ENCODE measurements around the gene KSR2. TPM values are rescaled to one million over a fixed set of nuclear protein-coding genes. Genes with fewer than 3 reads are reported as not detected.

The KSR2 gene
- total RNA-seq, 1 donor from 2014 or later = not detected

DNA sequence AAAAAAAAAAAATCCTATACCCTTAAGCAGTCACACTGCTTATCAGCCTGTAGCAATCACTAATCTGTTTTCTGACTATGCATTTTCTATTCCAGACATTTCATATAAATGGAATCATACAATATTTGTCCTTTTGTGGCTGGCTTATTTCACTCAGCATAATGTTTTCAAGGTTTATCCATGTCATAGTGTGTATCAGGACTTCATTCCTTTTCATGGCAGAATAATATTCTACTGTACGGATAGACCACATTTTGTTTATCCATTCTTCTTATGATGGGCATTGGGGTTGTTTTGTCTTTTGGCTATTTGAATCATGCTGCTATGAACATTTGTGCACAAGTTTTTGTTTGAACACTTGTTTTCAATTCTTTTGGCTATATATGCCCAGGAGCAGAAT is 8.6 kb upstream of the KSR2 start:
- Mint-ChIP-seq H3K4me1 (ENCODE audit: low read depth) (no peaks in the 10 kb centered on the region), H3K27me3 (ENCODE audit: low read depth) (peaks cover 25% of the 10 kb centered on the region), H3K36me3 (ENCODE audit: low read depth) (no peaks in the 10 kb centered on the region), H3K27ac (ENCODE audit: unreplicated experiment) (no peak overlapping the region), H3K9me3 (ENCODE audit: low read depth) (no peaks in the 10 kb centered on the region), H3K4me3 (ENCODE audit: unreplicated experiment) (no peak overlapping the region)
- TF ChIP-seq, protein P1, sequence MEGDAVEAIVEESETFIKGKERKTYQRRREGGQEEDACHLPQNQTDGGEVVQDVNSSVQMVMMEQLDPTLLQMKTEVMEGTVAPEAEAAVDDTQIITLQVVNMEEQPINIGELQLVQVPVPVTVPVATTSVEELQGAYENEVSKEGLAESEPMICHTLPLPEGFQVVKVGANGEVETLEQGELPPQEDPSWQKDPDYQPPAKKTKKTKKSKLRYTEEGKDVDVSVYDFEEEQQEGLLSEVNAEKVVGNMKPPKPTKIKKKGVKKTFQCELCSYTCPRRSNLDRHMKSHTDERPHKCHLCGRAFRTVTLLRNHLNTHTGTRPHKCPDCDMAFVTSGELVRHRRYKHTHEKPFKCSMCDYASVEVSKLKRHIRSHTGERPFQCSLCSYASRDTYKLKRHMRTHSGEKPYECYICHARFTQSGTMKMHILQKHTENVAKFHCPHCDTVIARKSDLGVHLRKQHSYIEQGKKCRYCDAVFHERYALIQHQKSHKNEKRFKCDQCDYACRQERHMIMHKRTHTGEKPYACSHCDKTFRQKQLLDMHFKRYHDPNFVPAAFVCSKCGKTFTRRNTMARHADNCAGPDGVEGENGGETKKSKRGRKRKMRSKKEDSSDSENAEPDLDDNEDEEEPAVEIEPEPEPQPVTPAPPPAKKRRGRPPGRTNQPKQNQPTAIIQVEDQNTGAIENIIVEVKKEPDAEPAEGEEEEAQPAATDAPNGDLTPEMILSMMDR (IDR thresholded peaks at IDR 0.05) = no peak
- DNase-seq (ENCODE audit: low spot score) = no peak

DNA sequence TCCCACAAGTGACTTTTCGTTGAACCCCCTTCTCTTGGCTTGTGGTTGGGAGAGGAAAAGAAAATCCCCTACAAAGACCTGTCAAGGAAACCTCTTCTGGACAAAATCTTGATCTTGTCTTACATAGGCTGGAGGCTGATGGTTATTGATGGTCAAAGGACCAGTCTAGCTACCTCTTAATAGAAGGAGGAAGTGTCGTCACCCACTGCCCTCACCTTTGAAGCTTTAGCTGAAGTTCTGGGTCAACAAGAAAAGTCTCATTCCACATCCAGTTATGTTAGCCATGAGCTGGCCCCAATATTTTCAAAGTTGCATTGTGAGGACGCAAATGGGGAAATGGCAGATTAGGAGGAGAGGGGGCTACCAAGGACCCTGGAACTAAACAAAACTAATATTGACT is 6.2 kb upstream of the KSR2 start:
- H3K4me3 Mint-ChIP-seq (ENCODE audit: unreplicated experiment) = no peak overlapping the region
- DNase-seq (ENCODE audit: low spot score) = no peak
- TF ChIP-seq, protein P1 (IDR thresholded peaks at IDR 0.05) = no peak
- peaks cover 4% of the 10 kb centered on the region for H3K36me3 Mint-ChIP-seq (ENCODE audit: low read depth)
- peaks cover 10% of the 10 kb centered on the region for H3K9me3 Mint-ChIP-seq (ENCODE audit: low read depth)
- H3K27ac Mint-ChIP-seq (ENCODE audit: unreplicated experiment) = no peak overlapping the region
- peaks cover 33% of the 10 kb centered on the region for H3K27me3 Mint-ChIP-seq (ENCODE audit: low read depth)
- no peaks in the 10 kb centered on the region for H3K4me1 Mint-ChIP-seq (ENCODE audit: low read depth)

DNA sequence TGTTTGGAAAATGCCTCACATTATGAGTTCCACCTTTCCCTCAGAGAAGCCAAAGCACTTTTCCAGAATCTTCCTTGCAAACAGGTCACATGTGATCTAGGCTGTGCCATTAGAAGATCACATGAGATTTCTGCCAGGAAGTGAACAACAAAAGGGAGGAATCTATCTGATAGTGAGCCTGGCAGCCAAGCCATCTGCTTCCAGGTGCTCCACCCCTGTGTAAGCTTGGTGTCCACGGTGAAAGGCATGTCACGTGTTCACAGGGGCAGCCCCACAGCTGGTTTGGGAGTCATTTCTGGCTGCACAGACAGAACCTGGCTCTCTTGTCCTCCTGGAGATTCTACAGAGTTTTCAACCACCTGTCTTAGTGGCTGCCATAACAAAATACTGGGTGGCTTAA is 3.5 kb upstream of the KSR2 start:
- peaks cover 44% of the 10 kb centered on the region for H3K27me3 Mint-ChIP-seq (ENCODE audit: low read depth)
- H3K36me3 Mint-ChIP-seq (ENCODE audit: low read depth) = peaks cover 4% of the 10 kb centered on the region
- H3K27ac Mint-ChIP-seq (ENCODE audit: unreplicated experiment) = no peak overlapping the region
- TF ChIP-seq, protein P1 (IDR thresholded peaks at IDR 0.05) = no peak
- peaks cover 10% of the 10 kb centered on the region for H3K4me1 Mint-ChIP-seq (ENCODE audit: low read depth)
- no peak overlapping the region for H3K4me3 Mint-ChIP-seq (ENCODE audit: unreplicated experiment)
- H3K9me3 Mint-ChIP-seq (ENCODE audit: low read depth) = peaks cover 10% of the 10 kb centered on the region
- no peak for DNase-seq (ENCODE audit: low spot score)

DNA sequence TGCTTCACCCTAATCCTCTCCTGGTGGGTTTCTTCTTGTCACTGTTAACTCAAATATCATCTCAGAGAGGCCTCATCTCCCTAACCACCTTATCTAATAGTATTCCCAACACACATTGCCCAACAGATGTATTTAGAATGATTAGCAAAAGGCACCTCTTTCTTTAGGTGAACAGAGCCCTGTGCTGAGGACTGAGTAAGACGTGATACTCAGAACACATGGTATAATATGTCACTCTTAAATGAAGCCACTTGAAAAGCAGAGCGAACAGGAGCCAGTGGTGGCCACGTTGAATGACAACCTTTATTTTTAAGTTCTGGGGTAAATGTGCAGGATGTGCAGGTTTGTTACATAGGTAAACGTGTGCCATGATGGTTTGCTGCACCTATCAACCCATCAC is 1.5 kb upstream of the KSR2 start:
- Mint-ChIP-seq H3K4me3 (ENCODE audit: unreplicated experiment) (no peak overlapping the region), H3K9me3 (ENCODE audit: low read depth) (peaks cover 10% of the 10 kb centered on the region), H3K27ac (ENCODE audit: unreplicated experiment) (no peak overlapping the region), H3K27me3 (ENCODE audit: low read depth) (peaks cover 61% of the 10 kb centered on the region), H3K36me3 (ENCODE audit: low read depth) (peaks cover 4% of the 10 kb centered on the region), H3K4me1 (ENCODE audit: low read depth) (peaks cover 10% of the 10 kb centered on the region)
- no peak for DNase-seq (ENCODE audit: low spot score)
- TF ChIP-seq, protein P1 (IDR thresholded peaks at IDR 0.05) = no peak

DNA sequence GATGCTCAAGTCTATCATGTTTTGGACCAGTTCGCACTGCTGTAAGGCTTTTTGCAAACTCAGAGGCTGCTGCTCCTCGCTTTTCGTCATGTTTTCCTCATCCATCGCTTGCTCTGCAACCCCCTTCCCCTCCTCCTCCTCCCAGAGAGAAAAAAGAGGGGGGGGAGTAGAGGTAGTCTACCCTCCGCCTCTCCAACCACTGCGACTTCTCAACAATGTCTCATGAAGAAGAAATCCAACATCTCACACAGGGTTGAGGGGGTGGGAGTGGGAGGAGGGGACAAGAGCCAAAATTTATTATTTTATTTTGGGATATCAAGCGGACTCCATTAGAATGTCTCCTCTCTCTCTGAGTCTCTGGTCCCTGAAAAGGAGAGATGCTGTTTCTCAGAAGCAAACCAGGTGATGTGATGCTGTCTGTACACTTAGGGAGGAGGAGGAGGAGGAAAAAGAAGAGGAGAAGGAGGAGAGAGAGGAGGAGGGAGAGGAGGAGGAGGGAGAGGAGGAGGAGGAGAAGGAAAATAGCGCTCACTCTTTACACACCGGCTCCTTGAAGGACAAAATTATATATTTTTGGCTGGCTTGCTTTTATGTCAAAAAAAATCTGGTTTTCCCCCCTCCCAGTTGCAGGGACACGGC is 520 bp downstream of the KSR2 start:
- peaks cover 10% of the 10 kb centered on the region for H3K9me3 Mint-ChIP-seq (ENCODE audit: low read depth)
- TF ChIP-seq, protein P1 (IDR thresholded peaks at IDR 0.05) = no peak
- peaks cover 4% of the 10 kb centered on the region for H3K36me3 Mint-ChIP-seq (ENCODE audit: low read depth)
- peaks cover 64% of the 10 kb centered on the region for H3K27me3 Mint-ChIP-seq (ENCODE audit: low read depth)
- H3K27ac Mint-ChIP-seq (ENCODE audit: unreplicated experiment) = no peak overlapping the region
- H3K4me3 Mint-ChIP-seq (ENCODE audit: unreplicated experiment) = peak overlapping the region; percentile 72
- H3K4me1 Mint-ChIP-seq (ENCODE audit: low read depth) = peaks cover 10% of the 10 kb centered on the region
- DNase-seq (ENCODE audit: low spot score) = no peak
